GM18526 (cell line): Measurements from ENCODE around the gene ROBO2.

Experiments
- POLR2A ChIP-seq: IDR thresholded peaks from 3 replicates; pipeline ENCODE4 v1.6.1; 2011; ENCODE audit not compliant: insufficient read length; ENCODE audit errors: extremely low read depth

ROBO2 gene

GRCh38 chr3:77078279-77078678 lies 38.4 kb downstream of the ROBO2 start:
- no peak for TF ChIP-seq POLR2A

GRCh38 chr3:77079988-77080610 lies 40.2 kb downstream of the ROBO2 start:
- no peak for TF ChIP-seq POLR2A

DNA sequence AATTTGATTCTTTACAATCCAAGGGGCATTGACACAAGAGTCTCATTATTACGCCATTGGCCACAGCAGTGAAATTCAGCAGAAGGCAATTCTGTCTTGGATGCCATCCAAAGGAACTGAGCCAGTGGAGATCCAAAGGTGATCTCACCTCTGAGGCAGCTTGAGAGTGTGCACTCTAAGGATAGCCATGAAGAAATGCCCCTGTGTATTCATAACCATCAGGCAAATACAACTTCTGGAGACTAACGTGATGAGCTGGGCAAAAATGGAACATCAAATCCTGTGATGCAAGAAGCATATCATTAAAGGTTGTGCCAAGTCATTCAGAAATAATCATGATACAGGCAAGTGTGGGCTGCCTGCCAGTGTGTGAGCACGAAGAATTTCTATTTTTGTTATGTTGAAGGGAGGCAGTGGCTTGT lies 41.4 kb downstream of the ROBO2 start:
- no peak for TF ChIP-seq POLR2A

DNA sequence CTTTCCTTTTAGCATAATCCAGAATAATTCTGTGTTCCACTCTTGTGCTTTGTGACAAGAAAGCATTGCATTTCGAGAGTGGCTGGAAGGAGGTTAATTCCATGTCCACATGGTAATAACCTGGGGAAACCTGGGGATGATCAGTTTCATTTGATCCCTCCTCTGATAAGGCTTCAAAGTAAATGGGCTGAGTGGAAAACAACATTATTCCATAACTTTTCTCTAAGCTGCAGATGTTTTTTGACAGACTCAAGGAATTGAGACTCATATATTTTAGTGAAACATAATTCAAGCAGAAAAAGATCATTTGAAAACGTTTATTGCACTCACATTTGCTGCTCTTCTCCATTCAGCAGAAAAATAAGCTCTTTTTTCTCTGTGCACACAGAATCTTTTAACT lies 44.6 kb downstream of the ROBO2 start:
- no peak for TF ChIP-seq POLR2A

DNA sequence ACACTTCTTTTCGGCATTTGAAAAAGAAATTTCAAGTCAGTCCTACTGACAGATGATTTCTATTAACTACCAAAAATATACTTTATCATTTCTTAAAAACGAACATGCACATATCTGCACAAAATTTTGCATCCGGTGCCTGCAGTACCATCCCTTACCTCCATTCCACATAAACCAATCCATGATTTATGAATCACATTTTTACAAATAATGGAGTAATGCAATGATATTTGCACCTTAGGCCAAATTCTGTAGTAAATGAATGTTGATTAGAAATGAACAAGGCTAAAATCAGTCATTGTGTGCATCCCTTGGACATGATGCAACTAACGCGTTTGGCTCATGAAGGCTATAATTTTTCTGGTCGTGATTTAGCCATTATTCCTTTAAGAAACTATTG lies 46.5 kb downstream of the ROBO2 start:
- TF ChIP-seq POLR2A: no peak

DNA sequence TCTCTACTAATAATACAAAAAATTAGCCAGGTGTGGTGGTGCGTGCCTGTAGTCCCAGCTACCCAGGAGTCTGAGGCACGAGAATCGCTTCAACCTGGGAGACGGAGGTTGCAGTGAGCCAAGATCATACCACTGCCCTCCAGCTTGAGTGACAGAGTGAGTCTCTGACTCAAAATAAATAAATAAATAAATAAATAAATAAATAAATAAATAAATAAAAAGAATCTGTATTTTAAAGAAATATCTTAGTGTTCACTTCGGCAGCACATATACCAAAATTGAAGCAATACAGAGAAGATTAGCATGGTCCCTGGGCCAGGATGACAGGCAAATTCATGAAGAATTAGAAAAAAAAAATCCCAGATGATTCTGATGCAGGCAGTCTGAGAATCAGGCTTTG lies 51.9 kb downstream of the ROBO2 start:
- TF ChIP-seq POLR2A: no peak

GRCh38 chr3:77093101-77093500 lies 53.2 kb downstream of the ROBO2 start:
- no peak for TF ChIP-seq POLR2A

DNA sequence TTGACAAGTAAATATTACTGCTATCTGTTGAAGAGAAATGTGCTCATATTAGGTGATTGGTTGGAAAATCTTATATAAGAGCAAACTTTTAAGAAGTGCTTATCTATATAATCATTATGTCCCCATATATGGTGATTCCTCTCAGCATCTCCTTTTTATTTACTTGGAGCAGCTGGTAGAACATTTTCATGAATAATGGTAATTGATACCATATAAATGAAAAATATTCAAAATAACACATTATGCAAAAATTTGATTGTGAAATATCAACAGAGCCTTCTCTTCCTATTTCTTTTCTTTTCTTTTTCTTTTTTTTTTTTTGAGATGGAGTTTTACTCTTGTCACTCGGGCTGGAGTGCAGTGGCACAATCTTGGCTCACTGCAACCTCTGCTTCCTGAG lies 56.2 kb downstream of the ROBO2 start:
- no peak for TF ChIP-seq POLR2A

GRCh38 chr3:77096966-77097890 lies 57.3 kb downstream of the ROBO2 start:
- no peak for TF ChIP-seq POLR2A

- TF ChIP-seq POLR2A: no peak
Observed at GRCh38 chr3:77102951-77103769, 63.3 kb downstream of the ROBO2 start.

- TF ChIP-seq POLR2A: no peak
Observed at GRCh38 chr3:77122652-77123051, 82.8 kb downstream of the ROBO2 start.

GRCh38 chr3:77125966-77126365 lies 86.1 kb downstream of the ROBO2 start:
- TF ChIP-seq POLR2A: no peak

GRCh38 chr3:77134769-77135168 lies 94.9 kb downstream of the ROBO2 start:
- no peak for TF ChIP-seq POLR2A

DNA sequence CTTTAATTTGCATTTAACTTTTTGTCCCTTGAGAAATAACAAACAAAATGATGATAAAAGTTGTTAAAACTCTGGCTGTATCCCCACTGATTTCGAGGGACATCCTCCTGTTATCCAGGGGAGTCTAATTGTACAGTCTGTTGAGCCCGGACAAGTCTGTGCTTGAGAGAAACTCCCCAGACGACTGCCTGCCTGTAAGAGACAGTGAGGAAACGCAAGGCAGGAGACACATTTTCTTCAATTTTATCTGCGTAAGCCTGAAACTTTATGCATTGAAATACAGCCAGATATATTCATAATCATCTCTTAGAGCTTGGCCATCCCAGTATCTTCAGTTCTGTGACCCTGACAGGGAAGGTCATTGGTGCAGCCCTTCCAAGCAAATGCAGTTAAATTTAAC lies 97.7 kb downstream of the ROBO2 start:
- TF ChIP-seq POLR2A: no peak

DNA sequence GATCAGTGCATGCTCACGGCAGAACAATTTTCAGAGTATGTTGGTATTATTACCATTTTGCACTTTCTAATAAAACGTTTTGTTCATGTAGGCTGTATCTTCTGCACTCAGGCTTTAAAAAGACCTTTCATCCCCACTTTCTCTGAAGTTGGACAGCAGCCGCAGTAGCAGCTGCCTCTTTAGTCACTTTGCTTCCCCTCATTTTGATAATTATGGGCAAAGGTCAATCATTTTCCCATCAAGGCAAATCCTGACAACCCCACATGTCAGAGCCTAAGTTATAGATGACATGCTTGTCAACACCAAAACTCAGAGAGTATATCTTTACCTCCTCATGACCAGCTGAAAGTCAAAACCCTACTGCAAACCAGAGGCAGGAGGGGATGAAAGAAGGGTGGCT lies 99.7 kb downstream of the ROBO2 start:
- TF ChIP-seq POLR2A: no peak

DNA sequence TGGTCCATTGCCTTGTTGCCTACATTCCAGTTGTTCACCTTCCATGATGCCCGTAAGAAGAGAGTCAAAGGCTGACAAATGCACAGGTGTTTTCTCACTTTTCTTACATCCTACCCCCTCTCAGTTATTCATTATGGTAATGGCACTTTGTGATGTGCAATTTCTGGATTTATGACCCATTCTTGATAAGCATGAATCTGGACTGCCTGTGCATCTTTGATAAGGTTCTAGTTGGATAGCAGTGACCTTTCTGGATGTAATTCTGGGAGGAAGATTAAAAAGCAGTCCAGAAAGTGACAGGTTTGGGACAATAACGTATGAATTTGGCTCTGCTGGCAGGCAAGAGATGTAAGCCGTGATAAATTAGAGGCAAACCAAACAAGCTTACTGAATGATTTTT lies 101.5 kb downstream of the ROBO2 start:
- no peak for TF ChIP-seq POLR2A

DNA sequence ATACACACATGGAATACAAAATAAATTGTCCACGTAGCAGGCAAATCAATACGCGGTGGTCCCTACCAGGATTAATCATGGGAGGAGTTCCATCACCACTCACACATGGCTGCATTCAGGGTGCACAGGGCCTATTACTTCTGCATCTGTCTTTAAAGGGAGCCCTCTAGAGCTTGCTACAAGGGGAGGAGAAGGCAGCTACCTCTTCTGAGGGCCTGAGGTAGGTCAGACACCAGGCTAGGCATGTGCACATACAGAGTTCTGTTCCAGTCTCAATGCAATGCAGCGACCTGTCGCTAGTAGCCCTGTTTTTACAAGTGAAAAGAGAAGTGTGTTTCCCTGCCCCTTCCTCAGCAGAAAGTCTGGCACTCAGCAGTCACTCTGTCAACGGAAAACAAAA lies 102.7 kb downstream of the ROBO2 start:
- TF ChIP-seq POLR2A: no peak
